Measurements from ENCODE around the gene TCEAL5.

The TCEAL5 gene

DNA sequence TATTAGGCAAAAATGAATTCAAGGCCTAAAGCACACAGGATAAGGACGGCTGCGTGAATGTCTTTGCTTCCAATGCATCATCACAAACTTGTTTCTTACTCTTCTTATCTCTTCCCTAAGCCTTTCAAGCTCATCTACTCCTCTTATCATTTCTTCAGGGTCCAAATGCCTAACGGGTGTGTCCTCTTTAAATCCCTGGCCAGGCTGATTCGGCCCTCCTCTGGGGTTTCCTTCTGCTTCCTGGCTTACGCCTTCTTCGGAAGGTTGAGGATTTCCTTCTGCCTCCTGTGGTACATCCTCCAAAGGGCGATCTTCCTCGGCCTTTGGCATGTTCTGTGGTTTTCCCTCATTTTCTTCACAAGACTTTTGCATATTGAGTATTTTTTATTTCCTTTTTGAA is 22.9 kb downstream of the TCEAL5 start:
- ATAC-seq: no peak
- TF ChIP-seq TOX (CRISPR knock-in tag; IDR thresholded peaks at IDR 0.05; ENCODE audit: borderline replicate concordance) (no peak), RARB (CRISPR knock-in tag; IDR thresholded peaks at IDR 0.05) (no peak), ZC3H10 (CRISPR knock-in tag; IDR thresholded peaks at IDR 0.05) (no peak), ZFP3 (CRISPR knock-in tag; IDR thresholded peaks at IDR 0.05) (no peak), TCF4 (CRISPR knock-in tag; IDR thresholded peaks at IDR 0.05; ENCODE audit: borderline replicate concordance) (no peak), CSDC2 (CRISPR knock-in tag; IDR thresholded peaks at IDR 0.05) (no peak), OSR1 (CRISPR knock-in tag; IDR thresholded peaks at IDR 0.05) (no peak), ZNF8 (CRISPR knock-in tag; IDR thresholded peaks at IDR 0.05) (no peak), ESRRG (CRISPR knock-in tag; IDR thresholded peaks at IDR 0.05) (no peak), ZNF70 (CRISPR knock-in tag; IDR thresholded peaks at IDR 0.05) (no peak), ARNTL (CRISPR knock-in tag; IDR thresholded peaks at IDR 0.05; ENCODE audit: borderline replicate concordance, low read depth) (no peak), SNAI2 (CRISPR knock-in tag; IDR thresholded peaks at IDR 0.05) (no peak)
- TF ChIP-seq, protein P1, sequence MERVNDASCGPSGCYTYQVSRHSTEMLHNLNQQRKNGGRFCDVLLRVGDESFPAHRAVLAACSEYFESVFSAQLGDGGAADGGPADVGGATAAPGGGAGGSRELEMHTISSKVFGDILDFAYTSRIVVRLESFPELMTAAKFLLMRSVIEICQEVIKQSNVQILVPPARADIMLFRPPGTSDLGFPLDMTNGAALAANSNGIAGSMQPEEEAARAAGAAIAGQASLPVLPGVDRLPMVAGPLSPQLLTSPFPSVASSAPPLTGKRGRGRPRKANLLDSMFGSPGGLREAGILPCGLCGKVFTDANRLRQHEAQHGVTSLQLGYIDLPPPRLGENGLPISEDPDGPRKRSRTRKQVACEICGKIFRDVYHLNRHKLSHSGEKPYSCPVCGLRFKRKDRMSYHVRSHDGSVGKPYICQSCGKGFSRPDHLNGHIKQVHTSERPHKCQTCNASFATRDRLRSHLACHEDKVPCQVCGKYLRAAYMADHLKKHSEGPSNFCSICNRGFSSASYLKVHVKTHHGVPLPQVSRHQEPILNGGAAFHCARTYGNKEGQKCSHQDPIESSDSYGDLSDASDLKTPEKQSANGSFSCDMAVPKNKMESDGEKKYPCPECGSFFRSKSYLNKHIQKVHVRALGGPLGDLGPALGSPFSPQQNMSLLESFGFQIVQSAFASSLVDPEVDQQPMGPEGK (CRISPR knock-in tag; IDR thresholded peaks at IDR 0.05; ENCODE audit: borderline replicate concordance): no peak
- TF ChIP-seq, protein P2, sequence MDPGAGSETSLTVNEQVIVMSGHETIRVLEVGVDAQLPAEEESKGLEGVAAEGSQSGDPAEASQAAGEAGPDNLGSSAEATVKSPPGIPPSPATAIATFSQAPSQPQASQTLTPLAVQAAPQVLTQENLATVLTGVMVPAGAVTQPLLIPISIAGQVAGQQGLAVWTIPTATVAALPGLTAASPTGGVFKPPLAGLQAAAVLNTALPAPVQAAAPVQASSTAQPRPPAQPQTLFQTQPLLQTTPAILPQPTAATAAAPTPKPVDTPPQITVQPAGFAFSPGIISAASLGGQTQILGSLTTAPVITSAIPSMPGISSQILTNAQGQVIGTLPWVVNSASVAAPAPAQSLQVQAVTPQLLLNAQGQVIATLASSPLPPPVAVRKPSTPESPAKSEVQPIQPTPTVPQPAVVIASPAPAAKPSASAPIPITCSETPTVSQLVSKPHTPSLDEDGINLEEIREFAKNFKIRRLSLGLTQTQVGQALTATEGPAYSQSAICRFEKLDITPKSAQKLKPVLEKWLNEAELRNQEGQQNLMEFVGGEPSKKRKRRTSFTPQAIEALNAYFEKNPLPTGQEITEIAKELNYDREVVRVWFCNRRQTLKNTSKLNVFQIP (CRISPR knock-in tag; IDR thresholded peaks at IDR 0.05; ENCODE audit: borderline replicate concordance, low read depth): no peak
- TF ChIP-seq, protein P3, sequence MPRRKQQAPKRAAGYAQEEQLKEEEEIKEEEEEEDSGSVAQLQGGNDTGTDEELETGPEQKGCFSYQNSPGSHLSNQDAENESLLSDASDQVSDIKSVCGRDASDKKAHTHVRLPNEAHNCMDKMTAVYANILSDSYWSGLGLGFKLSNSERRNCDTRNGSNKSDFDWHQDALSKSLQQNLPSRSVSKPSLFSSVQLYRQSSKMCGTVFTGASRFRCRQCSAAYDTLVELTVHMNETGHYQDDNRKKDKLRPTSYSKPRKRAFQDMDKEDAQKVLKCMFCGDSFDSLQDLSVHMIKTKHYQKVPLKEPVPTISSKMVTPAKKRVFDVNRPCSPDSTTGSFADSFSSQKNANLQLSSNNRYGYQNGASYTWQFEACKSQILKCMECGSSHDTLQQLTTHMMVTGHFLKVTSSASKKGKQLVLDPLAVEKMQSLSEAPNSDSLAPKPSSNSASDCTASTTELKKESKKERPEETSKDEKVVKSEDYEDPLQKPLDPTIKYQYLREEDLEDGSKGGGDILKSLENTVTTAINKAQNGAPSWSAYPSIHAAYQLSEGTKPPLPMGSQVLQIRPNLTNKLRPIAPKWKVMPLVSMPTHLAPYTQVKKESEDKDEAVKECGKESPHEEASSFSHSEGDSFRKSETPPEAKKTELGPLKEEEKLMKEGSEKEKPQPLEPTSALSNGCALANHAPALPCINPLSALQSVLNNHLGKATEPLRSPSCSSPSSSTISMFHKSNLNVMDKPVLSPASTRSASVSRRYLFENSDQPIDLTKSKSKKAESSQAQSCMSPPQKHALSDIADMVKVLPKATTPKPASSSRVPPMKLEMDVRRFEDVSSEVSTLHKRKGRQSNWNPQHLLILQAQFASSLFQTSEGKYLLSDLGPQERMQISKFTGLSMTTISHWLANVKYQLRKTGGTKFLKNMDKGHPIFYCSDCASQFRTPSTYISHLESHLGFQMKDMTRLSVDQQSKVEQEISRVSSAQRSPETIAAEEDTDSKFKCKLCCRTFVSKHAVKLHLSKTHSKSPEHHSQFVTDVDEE (CRISPR knock-in tag; IDR thresholded peaks at IDR 0.05): no peak
- TF ChIP-seq, protein P4, sequence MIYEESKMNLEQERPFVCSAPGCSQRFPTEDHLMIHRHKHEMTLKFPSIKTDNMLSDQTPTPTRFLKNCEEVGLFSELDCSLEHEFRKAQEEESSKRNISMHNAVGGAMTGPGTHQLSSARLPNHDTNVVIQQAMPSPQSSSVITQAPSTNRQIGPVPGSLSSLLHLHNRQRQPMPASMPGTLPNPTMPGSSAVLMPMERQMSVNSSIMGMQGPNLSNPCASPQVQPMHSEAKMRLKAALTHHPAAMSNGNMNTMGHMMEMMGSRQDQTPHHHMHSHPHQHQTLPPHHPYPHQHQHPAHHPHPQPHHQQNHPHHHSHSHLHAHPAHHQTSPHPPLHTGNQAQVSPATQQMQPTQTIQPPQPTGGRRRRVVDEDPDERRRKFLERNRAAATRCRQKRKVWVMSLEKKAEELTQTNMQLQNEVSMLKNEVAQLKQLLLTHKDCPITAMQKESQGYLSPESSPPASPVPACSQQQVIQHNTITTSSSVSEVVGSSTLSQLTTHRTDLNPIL (CRISPR knock-in tag; IDR thresholded peaks at IDR 0.05; ENCODE audit: low read depth): no peak
- TF ChIP-seq, protein P5, sequence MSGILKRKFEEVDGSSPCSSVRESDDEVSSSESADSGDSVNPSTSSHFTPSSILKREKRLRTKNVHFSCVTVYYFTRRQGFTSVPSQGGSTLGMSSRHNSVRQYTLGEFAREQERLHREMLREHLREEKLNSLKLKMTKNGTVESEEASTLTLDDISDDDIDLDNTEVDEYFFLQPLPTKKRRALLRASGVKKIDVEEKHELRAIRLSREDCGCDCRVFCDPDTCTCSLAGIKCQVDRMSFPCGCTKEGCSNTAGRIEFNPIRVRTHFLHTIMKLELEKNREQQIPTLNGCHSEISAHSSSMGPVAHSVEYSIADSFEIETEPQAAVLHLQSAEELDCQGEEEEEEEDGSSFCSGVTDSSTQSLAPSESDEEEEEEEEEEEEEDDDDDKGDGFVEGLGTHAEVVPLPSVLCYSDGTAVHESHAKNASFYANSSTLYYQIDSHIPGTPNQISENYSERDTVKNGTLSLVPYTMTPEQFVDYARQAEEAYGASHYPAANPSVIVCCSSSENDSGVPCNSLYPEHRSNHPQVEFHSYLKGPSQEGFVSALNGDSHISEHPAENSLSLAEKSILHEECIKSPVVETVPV (CRISPR knock-in tag; IDR thresholded peaks at IDR 0.05): no peak

DNA sequence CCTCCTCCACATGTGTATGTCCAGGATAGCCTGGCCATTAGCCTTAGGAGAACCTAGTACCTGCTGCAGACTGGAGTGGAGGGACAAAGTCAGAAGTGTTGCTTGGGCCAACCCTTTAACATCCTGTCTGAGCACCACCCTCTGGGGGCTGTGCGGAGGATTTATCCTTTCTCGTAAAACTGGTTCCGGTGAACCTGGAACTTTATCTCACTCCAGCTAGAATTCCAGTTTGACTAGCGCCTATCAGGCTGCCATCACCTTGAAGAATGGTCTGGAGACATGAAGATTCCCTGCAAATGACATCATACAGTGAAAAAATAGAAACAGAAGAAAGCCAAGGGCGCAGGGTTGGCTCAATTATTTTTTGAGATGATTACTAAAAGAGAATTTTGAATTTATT is 25.6 kb downstream of the TCEAL5 start:
- no peak for TF ChIP-seq ZNF565 (CRISPR knock-in tag; conservative IDR thresholded peaks at IDR 0.05; ENCODE audit: low read depth)
- no peak for TF ChIP-seq CSDC2 (CRISPR knock-in tag; IDR thresholded peaks at IDR 0.05)
- no peak for TF ChIP-seq TOX (CRISPR knock-in tag; IDR thresholded peaks at IDR 0.05; ENCODE audit: borderline replicate concordance)
- no peak for TF ChIP-seq GLIS3 (CRISPR knock-in tag; IDR thresholded peaks at IDR 0.05)
- TF ChIP-seq SNAI2 (CRISPR knock-in tag; IDR thresholded peaks at IDR 0.05): no peak
- no peak for TF ChIP-seq ZNF70 (CRISPR knock-in tag; IDR thresholded peaks at IDR 0.05)
- TF ChIP-seq, protein P5 (CRISPR knock-in tag; IDR thresholded peaks at IDR 0.05): no peak
- no peak for TF ChIP-seq OSR1 (CRISPR knock-in tag; IDR thresholded peaks at IDR 0.05)
- no peak for TF ChIP-seq PPARA (CRISPR knock-in tag; IDR thresholded peaks at IDR 0.05; ENCODE audit: borderline replicate concordance)
- no peak for TF ChIP-seq ARNTL (CRISPR knock-in tag; IDR thresholded peaks at IDR 0.05; ENCODE audit: borderline replicate concordance, low read depth)
- no peak for TF ChIP-seq ZFP3 (CRISPR knock-in tag; IDR thresholded peaks at IDR 0.05)
- no peak for TF ChIP-seq ZFP30 (CRISPR knock-in tag; IDR thresholded peaks at IDR 0.05)
- ATAC-seq: no peak
